ENCODE data around the gene XPNPEP2.
A peak's percentile ranks its signal among the peaks of the same experiment; 100 is the strongest.

DNA sequence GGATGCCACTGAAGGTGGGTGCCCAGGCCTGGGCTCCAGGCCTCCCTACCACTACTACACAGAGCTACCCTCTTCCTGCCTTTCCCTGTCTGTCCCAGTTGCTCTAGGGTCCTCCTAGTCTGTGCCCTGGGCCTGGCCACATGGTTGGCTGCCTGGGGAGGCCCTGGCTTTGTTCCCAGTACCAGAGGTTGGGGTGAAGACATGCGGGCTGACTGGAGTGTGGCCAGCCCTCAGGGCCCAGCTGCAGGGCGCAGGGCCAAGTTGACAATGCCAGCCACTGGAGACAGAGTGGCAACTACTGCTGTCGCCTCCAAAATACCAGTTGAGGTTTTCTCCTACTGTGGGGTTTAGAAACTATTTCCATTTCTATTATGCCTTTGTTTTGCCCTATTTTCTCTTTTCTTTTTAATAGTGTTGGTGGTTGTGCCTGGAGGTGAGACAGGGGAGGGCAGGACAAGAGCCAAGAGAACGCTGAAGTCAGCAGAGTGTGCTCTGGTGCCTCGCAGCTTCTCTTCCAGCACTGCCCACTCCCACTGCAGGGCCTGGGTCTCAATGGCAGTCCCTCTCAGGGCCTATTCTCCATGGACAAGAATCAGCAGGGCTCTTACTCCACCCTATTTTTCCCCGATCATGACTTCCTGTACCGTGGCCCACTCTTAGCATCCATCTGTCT, 32.2 kb upstream of the XPNPEP2 start:
- TF ChIP-seq YY1 (IDR thresholded peaks at IDR 0.05; ENCODE audit: low read depth) (no peak), EP300 (IDR thresholded peaks at IDR 0.05; ENCODE audit: borderline replicate concordance) (no peak), TCF12 (IDR thresholded peaks at IDR 0.05; ENCODE audit: low read depth) (no peak), RAD21 (IDR thresholded peaks at IDR 0.05; ENCODE audit: low read depth) (no peak), REST (IDR thresholded peaks at IDR 0.05; ENCODE audit: low read depth) (no peak), MAX (IDR thresholded peaks at IDR 0.05) (peak; percentile 35; the same call in 1 of the 2 replicates), CREB1 (IDR thresholded peaks at IDR 0.05; ENCODE audit: low read depth) (no peak), NFIC (IDR thresholded peaks at IDR 0.05) (peak; percentile 92)
- TF ChIP-seq, protein P1, sequence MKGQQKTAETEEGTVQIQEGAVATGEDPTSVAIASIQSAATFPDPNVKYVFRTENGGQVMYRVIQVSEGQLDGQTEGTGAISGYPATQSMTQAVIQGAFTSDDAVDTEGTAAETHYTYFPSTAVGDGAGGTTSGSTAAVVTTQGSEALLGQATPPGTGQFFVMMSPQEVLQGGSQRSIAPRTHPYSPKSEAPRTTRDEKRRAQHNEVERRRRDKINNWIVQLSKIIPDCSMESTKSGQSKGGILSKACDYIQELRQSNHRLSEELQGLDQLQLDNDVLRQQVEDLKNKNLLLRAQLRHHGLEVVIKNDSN (IDR thresholded peaks at IDR 0.05), result peak; percentile 40
